Caco-2 (cell line): Measurements from ENCODE around the gene PPRC1. TPM values are rescaled to one million over a fixed set of nuclear protein-coding genes. Genes with fewer than 3 reads are reported as not detected.

ENCODE experiments used
- BruUV-seq: library from RNA; stranded (reverse); fragments of 400-500 nt; replicated peaks from 2 replicates; lab custom pipeline; 2021; lab: Mats Ljungman, UMichigan
- CTCF ChIA-PET: fragments of 300-600 bp; sonication (Branson Sonifier 250); formaldehyde crosslinking; loops from one replicate; lab custom pipeline; 2022; ENCODE audit warnings: antibody characterized with exemption; lab: Charles Lee
- POLR2A ChIA-PET: fragments of 300-600 bp; sonication (Branson Sonifier 250); formaldehyde crosslinking; loops from one replicate; lab custom pipeline; 2022; ENCODE audit warnings: antibody characterized with exemption; lab: Charles Lee
- DNase-seq, 2 experiments: peaks; one replicate each; pipeline versions ENCODE4 v3.0.0 to v3.0.0-alpha.2; 2020 to 2022
- H3K27me3 ChIP-seq: replicated peaks from 2 replicates; pipeline ENCODE4 v1.6.0; 2011; ENCODE audit warnings: low read length; ENCODE audit not compliant: control insufficient read depth, insufficient read depth
- H3K36me3 ChIP-seq: 2 replicates; pipeline ENCODE4 v1.5.1; 2011; ENCODE audit warnings: low read length; ENCODE audit not compliant: control insufficient read depth, insufficient read depth
- H3K4me1 ChIP-seq: fragments of 250-450 bp; sonication (Bioruptor Pico); 2 replicates; pipeline ENCODE4 v1.5.1; 2020; ENCODE audit warnings: mild to moderate bottlenecking
- H3K4me3 ChIP-seq: 2 replicates; pipeline ENCODE4 v1.5.1; 2011; ENCODE audit warnings: low read depth, mild to moderate bottlenecking, control low read depth, low read length
- H3K9me3 ChIP-seq: fragments of 250-450 bp; sonication (Bioruptor Pico); 2 replicates; pipeline ENCODE4 v1.5.1; 2020; ENCODE audit warnings: mild to moderate bottlenecking, moderate library complexity
- H3K27ac Mint-ChIP-seq: one replicate; pipeline ENCODE4 v1.8.0; 2022; ENCODE audit warnings: mixed read lengths; ENCODE audit not compliant: unreplicated experiment
- H3K27me3 Mint-ChIP-seq: one replicate; pipeline ENCODE4 v1.8.0; 2022; ENCODE audit warnings: mixed read lengths; ENCODE audit not compliant: insufficient read depth, unreplicated experiment
- H3K36me3 Mint-ChIP-seq: one replicate; pipeline ENCODE4 v1.8.0; 2022; ENCODE audit warnings: mild to moderate bottlenecking, mixed read lengths; ENCODE audit not compliant: insufficient read depth, unreplicated experiment
- H3K4me1 Mint-ChIP-seq: one replicate; pipeline ENCODE4 v1.8.0; 2022; ENCODE audit warnings: low read depth, mixed read lengths; ENCODE audit not compliant: unreplicated experiment
- H3K4me3 Mint-ChIP-seq: one replicate; pipeline ENCODE4 v1.8.0; 2022; ENCODE audit warnings: mild to moderate bottlenecking, moderate library complexity, mixed read lengths; ENCODE audit not compliant: unreplicated experiment
- H3K9me3 Mint-ChIP-seq: one replicate; pipeline ENCODE4 v1.8.0; 2022; ENCODE audit warnings: mixed read lengths; ENCODE audit not compliant: unreplicated experiment
- CTCF ChIP-seq, 2 experiments: fragments of 200-600 bp in 1 of 2; IDR thresholded peaks; 1 replicate in 1 of 2; 2 replicates in 1 of 2; pipeline versions ENCODE4 v1.5.1 to v1.8.0; 2011 to 2022; ENCODE audit warnings: antibody characterized with exemption in 1 of 2, control low read depth in 1 of 2, inconsistent platforms in 1 of 2, low read depth in 1 of 2, low read length in 1 of 2, mild to moderate bottlenecking in 1 of 2, moderate library complexity in 1 of 2; ENCODE audit not compliant: insufficient read depth in 1 of 2, severe bottlenecking in 1 of 2, unreplicated experiment in 1 of 2
- intact Hi-C: fragments of 100-400 bp; cut with micrococcal nuclease; formaldehyde crosslinking; loops from one replicate; pipeline ENCODE4 v1.10.0; 2022; ENCODE audit not compliant: unreplicated experiment
- total RNA-seq: library from RNA; stranded (reverse); gene quantifications from 2 replicates; pipeline ENCODE4 v1.2.3, GENCODE V29; 2022

PPRC1 gene
- total RNA-seq, 1 experiment from 2014 or later = 66.6 TPM

DNA sequence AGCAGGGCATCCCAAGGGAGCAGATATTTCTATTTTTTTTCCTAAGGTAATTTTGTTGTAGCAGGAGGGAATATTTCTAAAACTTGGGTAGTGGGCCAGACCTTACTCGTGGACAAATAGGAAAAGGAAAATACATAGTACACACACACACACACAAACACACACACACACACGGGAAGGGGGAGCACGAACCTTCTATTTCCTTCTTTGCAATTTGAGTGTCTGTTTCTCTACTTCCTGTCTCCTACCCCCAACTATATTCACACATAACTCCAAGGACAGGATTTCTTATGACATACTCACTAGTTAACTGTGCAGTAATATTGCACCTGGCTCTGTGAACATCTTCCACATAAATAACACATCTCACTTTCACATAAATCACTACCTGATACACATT is 17.1 kb upstream of the PPRC1 start:
- no peak for TF ChIP-seq CTCF (IDR thresholded peaks at IDR 0.05; ENCODE audit: insufficient read depth in 1 of 2, low read depth in 1 of 2, low read length in 1 of 2, severe bottlenecking in 1 of 2, unreplicated experiment in 1 of 2)
- no peaks in the 10 kb centered on the region for H3K27me3 Mint-ChIP-seq
- DNase-seq = no peak
- H3K4me1 Mint-ChIP-seq = peaks cover 37% of the 10 kb centered on the region
- no peak overlapping the region for H3K27ac Mint-ChIP-seq
- Histone ChIP-seq H3K36me3 (peaks cover 4% of the 10 kb centered on the region; the same call in 1 of the 2 replicates), H3K4me3 (no peak overlapping the region), H3K9me3 (no peaks in the 10 kb centered on the region), H3K4me1 (peaks cover 26% of the 10 kb centered on the region), H3K27me3 (no peaks in the 10 kb centered on the region)
- CTCF ChIA-PET = no interaction called here
- peaks cover 8% of the 10 kb centered on the region for H3K36me3 Mint-ChIP-seq
- intact Hi-C loops = loop anchor here (2.0 kb wide), 1 partner anchor 17 kb away; the partner anchor contains the start of gene PPRC1
- POLR2A ChIA-PET = interaction anchor here (1.4 kb wide), 1 partner anchor 13 kb away, joined by 7 read pairs; no protein-coding TSS in a partner anchor
- no TSS peak for BruUV-seq
- peak overlapping the region; percentile 95 for H3K4me3 Mint-ChIP-seq
- no peaks in the 10 kb centered on the region for H3K9me3 Mint-ChIP-seq

GRCh38 chr10:102116656-102117055 is 16.2 kb upstream of the PPRC1 start:
- Histone ChIP-seq H3K27me3 (no peaks in the 10 kb centered on the region), H3K36me3 (no peaks in the 10 kb centered on the region), H3K9me3 (no peaks in the 10 kb centered on the region), H3K4me1 (peaks cover 34% of the 10 kb centered on the region), H3K4me3 (no peak overlapping the region)
- DNase-seq = no peak
- no TSS peak for BruUV-seq
- Mint-ChIP-seq H3K27ac (no peak overlapping the region), H3K9me3 (no peaks in the 10 kb centered on the region), H3K4me1 (peaks cover 37% of the 10 kb centered on the region), H3K27me3 (no peaks in the 10 kb centered on the region), H3K4me3 (no peak overlapping the region), H3K36me3 (peaks cover 8% of the 10 kb centered on the region)
- intact Hi-C loops = no loop called here
- POLR2A ChIA-PET = no interaction called here
- CTCF ChIA-PET = no interaction called here
- no peak for TF ChIP-seq CTCF (IDR thresholded peaks at IDR 0.05; ENCODE audit: insufficient read depth in 1 of 2, low read depth in 1 of 2, low read length in 1 of 2, severe bottlenecking in 1 of 2, unreplicated experiment in 1 of 2)

DNA sequence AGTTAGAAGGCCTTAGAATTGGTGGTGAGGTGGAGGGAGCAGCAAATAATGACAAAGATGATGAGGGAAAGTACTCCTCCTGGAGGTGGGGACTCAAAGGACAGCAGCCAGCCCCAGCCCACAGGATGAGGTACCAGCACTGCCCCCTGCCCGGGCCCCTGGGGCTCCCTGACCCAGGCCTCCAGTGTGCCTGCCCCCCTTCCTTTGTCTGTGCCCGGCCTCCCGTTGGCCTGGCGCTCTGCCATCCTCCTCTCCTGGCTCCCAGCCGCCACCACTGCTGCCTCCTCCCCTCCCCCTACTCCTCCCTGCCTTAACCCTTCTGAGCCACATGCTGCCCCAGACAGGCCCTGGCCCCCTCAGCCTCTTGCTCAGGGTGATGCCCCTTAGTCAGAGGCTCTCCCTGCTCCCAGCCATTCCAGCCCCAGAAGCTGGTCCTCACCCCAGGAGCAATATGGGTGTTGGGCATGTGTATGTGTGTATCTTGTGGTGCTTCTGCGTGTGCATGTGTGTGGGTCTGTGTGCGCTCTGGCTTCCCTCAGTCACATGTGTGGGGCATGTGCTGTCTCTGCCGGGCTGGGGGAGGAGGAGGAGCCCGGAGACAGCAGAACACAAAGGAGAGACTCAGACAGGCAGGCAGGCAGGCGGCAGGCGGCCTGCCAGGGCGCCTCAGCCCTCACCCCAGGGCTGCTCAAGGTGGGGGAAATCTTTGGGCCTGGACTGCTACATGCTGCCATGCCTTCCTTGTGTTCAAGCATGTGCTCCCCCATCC is 15.3 kb upstream of the PPRC1 start:
- Mint-ChIP-seq H3K9me3 (no peaks in the 10 kb centered on the region), H3K36me3 (peaks cover 8% of the 10 kb centered on the region), H3K4me3 (no peak overlapping the region), H3K4me1 (peaks cover 37% of the 10 kb centered on the region), H3K27ac (peak overlapping the region; percentile 23), H3K27me3 (no peaks in the 10 kb centered on the region)
- no peaks in the 10 kb centered on the region for H3K27me3 ChIP-seq
- H3K4me1 ChIP-seq = peaks cover 40% of the 10 kb centered on the region
- intact Hi-C loops = no loop called here
- no peak overlapping the region for H3K4me3 ChIP-seq
- POLR2A ChIA-PET = interaction anchor here (0.5 kb wide), 1 partner anchor 268 kb away, joined by 3 read pairs; no protein-coding TSS in a partner anchor
- peak in 1 of 2 experiments; percentile 17 for TF ChIP-seq CTCF (IDR thresholded peaks at IDR 0.05; ENCODE audit: insufficient read depth in 1 of 2, low read depth in 1 of 2, low read length in 1 of 2, severe bottlenecking in 1 of 2, unreplicated experiment in 1 of 2)
- H3K9me3 ChIP-seq = no peaks in the 10 kb centered on the region
- no peaks in the 10 kb centered on the region for H3K36me3 ChIP-seq
- no peak for DNase-seq
- CTCF ChIA-PET = no interaction called here
- no TSS peak for BruUV-seq
